Measurements from ENCODE around the gene ASCL4. TPM values are rescaled to one million over a fixed set of nuclear protein-coding genes. Genes with fewer than 3 reads are reported as not detected.

Gene ASCL4
- total RNA-seq, 1 donor from 2014 or later = not detected

GRCh38 chr12:107788281-107788680 lies 13.8 kb downstream of the ASCL4 start:
- no peaks in the 10 kb centered on the region for H3K36me3 Mint-ChIP-seq
- H3K4me3 ChIP-seq = no peak overlapping the region
- no peak for DNase-seq (ENCODE audit: low spot score)
- no peaks in the 10 kb centered on the region for H3K9me3 ChIP-seq (ENCODE audit: low read depth)
- H3K9me3 Mint-ChIP-seq = peaks cover 5% of the 10 kb centered on the region
- no peak overlapping the region for H3K4me3 Mint-ChIP-seq
- no peak overlapping the region for H3K27ac Mint-ChIP-seq
- peaks cover 9% of the 10 kb centered on the region for H3K4me1 ChIP-seq
- H4K20me1 ChIP-seq (ENCODE audit: low read depth) = no peaks in the 10 kb centered on the region
- H3K36me3 ChIP-seq = no peaks in the 10 kb centered on the region
- no peaks in the 10 kb centered on the region for H3F3A ChIP-seq (ENCODE audit: low read depth)
- peak overlapping the region; percentile 50 for H2AFZ ChIP-seq (replicated peaks)
- no peak overlapping the region for H3K9ac ChIP-seq
- H3K27me3 Mint-ChIP-seq (ENCODE audit: insufficient read depth, low read depth) = peaks cover 7% of the 10 kb centered on the region
- H3K27me3 ChIP-seq = no peaks in the 10 kb centered on the region
- H3K4me1 Mint-ChIP-seq = no peaks in the 10 kb centered on the region
- no peaks in the 10 kb centered on the region for H3K79me2 ChIP-seq (ENCODE audit: low read depth)
- TF ChIP-seq EZH2 (IDR thresholded peaks at IDR 0.05) (no peak), CTCF (IDR thresholded peaks at IDR 0.05) (no peak), EZH2phosphoT487 (IDR thresholded peaks at IDR 0.05) (no peak)
- no peak overlapping the region for H3K27ac ChIP-seq
- no peak overlapping the region for H3K4me2 ChIP-seq

GRCh38 chr12:107788690-107789458 lies 14.4 kb downstream of the ASCL4 start:
- Histone ChIP-seq H3K4me1 (peaks cover 9% of the 10 kb centered on the region), H3K79me2 (ENCODE audit: low read depth) (no peaks in the 10 kb centered on the region), H3F3A (ENCODE audit: low read depth) (no peaks in the 10 kb centered on the region), H3K4me2 (peak overlapping the region; percentile 2), H3K9ac (no peak overlapping the region), H3K27ac (no peak overlapping the region), H3K27me3 (no peaks in the 10 kb centered on the region), H3K36me3 (no peaks in the 10 kb centered on the region), H2AFZ (replicated peaks) (peak overlapping the region; percentile 50), H4K20me1 (ENCODE audit: low read depth) (no peaks in the 10 kb centered on the region), H3K9me3 (ENCODE audit: low read depth) (no peaks in the 10 kb centered on the region), H3K4me3 (no peak overlapping the region)
- Mint-ChIP-seq H3K27me3 (ENCODE audit: insufficient read depth, low read depth) (peaks cover 4% of the 10 kb centered on the region), H3K4me3 (no peak overlapping the region), H3K9me3 (peaks cover 7% of the 10 kb centered on the region), H3K36me3 (no peaks in the 10 kb centered on the region), H3K27ac (no peak overlapping the region), H3K4me1 (no peaks in the 10 kb centered on the region)
- no peak for TF ChIP-seq CTCF (IDR thresholded peaks at IDR 0.05)
- TF ChIP-seq EZH2phosphoT487 (IDR thresholded peaks at IDR 0.05) = no peak
- TF ChIP-seq EZH2 (IDR thresholded peaks at IDR 0.05) = no peak
- peak; percentile 3 for DNase-seq (ENCODE audit: low spot score)

GRCh38 chr12:107791465-107792089 lies 17.1 kb downstream of the ASCL4 start:
- peaks cover 11% of the 10 kb centered on the region for H3K27me3 Mint-ChIP-seq (ENCODE audit: insufficient read depth, low read depth)
- no peaks in the 10 kb centered on the region for H3K79me2 ChIP-seq (ENCODE audit: low read depth)

More at GRCh38 chr12:107791465-107792089, 17.1 kb downstream of the ASCL4 start:
- Histone ChIP-seq H3K4me1 (peaks cover 9% of the 10 kb centered on the region), H3K4me3 (no peak overlapping the region), H3K9me3 (ENCODE audit: low read depth) (no peaks in the 10 kb centered on the region), H3F3A (ENCODE audit: low read depth) (no peaks in the 10 kb centered on the region), H4K20me1 (ENCODE audit: low read depth) (no peaks in the 10 kb centered on the region), H3K27me3 (peaks cover 10% of the 10 kb centered on the region), H3K27ac (no peak overlapping the region), H2AFZ (replicated peaks) (no peak overlapping the region), H3K9ac (no peak overlapping the region), H3K36me3 (no peaks in the 10 kb centered on the region), H3K4me2 (no peak overlapping the region)
- H3K4me1 Mint-ChIP-seq = no peaks in the 10 kb centered on the region
- no peak overlapping the region for H3K27ac Mint-ChIP-seq
- peaks cover 7% of the 10 kb centered on the region for H3K9me3 Mint-ChIP-seq
- TF ChIP-seq EZH2 (IDR thresholded peaks at IDR 0.05) = no peak
- no peak for TF ChIP-seq EZH2phosphoT487 (IDR thresholded peaks at IDR 0.05)
- TF ChIP-seq CTCF (IDR thresholded peaks at IDR 0.05) = no peak
- H3K4me3 Mint-ChIP-seq = no peak overlapping the region
- DNase-seq (ENCODE audit: low spot score) = no peak
- no peaks in the 10 kb centered on the region for H3K36me3 Mint-ChIP-seq
